K562 (cell line): ENCODE measurements around the gene AKNAD1. TPM values are rescaled to one million over a fixed set of nuclear protein-coding genes. Genes with fewer than 3 reads are reported as not detected.
A peak's percentile ranks its signal among the peaks of the same experiment; 100 is the strongest.

Experiments used
- C11orf30 ChIP-seq: fragments of 450-650 bp; IDR thresholded peaks from 2 replicates; pipeline ENCODE4 v1.6.1; 2016; ENCODE audit warnings: low read depth, mild to moderate bottlenecking
- CBFB ChIP-seq: sonication (generic); formaldehyde crosslinking; IDR thresholded peaks from 2 replicates; pipeline ENCODE4 v1.4.0; 2020; ENCODE audit warnings: mild to moderate bottlenecking, missing genetic modification reagents
- CHCHD3 ChIP-seq: fragments of 250-450 bp; sonication (Bioruptor Pico); IDR thresholded peaks from 2 replicates; pipeline ENCODE4 v2.1.2; 2022; ENCODE audit warnings: mild to moderate bottlenecking
- FOXP1 ChIP-seq: sonication (generic); formaldehyde crosslinking; IDR thresholded peaks from 2 replicates; pipeline ENCODE4 v1.8.0; 2022; ENCODE audit warnings: mild to moderate bottlenecking, missing genetic modification reagents
- MYNN ChIP-seq, 2 experiments: sonication (generic); formaldehyde crosslinking in 1 of 2; IDR thresholded peaks; 2 replicates each; pipeline versions ENCODE4 v1.5.0 to v1.6.1; 2016 to 2020; ENCODE audit warnings: antibody characterized with exemption in 1 of 2, missing genetic modification reagents in 1 of 2
- PHF8 ChIP-seq: fragments of 200-600 bp; sonication (generic); IDR thresholded peaks from 2 replicates; pipeline ENCODE4 v1.6.1; 2012; ENCODE audit warnings: mixed run types, mild to moderate bottlenecking, inconsistent platforms, low read length, moderate library complexity, borderline replicate concordance
- SRSF7 ChIP-seq: fragments of 200-400 bp; formaldehyde crosslinking; optimal IDR thresholded peaks from 2 replicates; pipeline ENCODE3; 2017; ENCODE audit warnings: mild to moderate bottlenecking, low read depth, low read length
- TRIM24 ChIP-seq, 2 experiments: fragments of 450-650 bp; IDR thresholded peaks; 2 replicates each; pipeline ENCODE4 v1.6.1; 2016
- ZC3H8 ChIP-seq: fragments of 450-650 bp; IDR thresholded peaks from 2 replicates; pipeline ENCODE4 v1.6.1; 2017
- polyA plus RNA-seq, 8 experiments: library from polyadenylated mRNA; depleted of rRNA in 4 of 8; stranded (reverse) in 5 of 8; unstranded in 3 of 8; fragments of >200 nt; fragmentation: Nextera tagmentation in 2 of 8; fragmentation: Illumina TruSeq in 1 of 8; extraction: Ambion mirVana in 2 of 8; extraction: Trizol in 1 of 8; gene quantifications; 2 replicates each; pipeline versions ENCODE4 v1.2.1 to v1.2.3, GENCODE V29; 2011 to 2014; ENCODE audit warnings: inconsistent platforms in 1 of 8, missing spikeins in 1 of 8
- total RNA-seq, 7 experiments: library from RNA; depleted of rRNA in 6 of 7; stranded (reverse); fragments of >200 nt in 6 of 7; fragmentation: Illumina TruSeq in 2 of 7; extraction: Trizol in 2 of 7; gene quantifications; 2 replicates each; pipeline versions ENCODE4 v1.2.1 to v1.2.3, GENCODE V29; 2011 to 2021; ENCODE audit warnings: low replicate concordance in 1 of 7
- TF ChIP-seq, protein P1 (sequence below): fragments of 250-450 bp; sonication (Bioruptor Pico); IDR thresholded peaks from 2 replicates; pipeline ENCODE4 v1.4.0; 2020
- TF ChIP-seq, protein P2 (sequence below): sonication (generic); formaldehyde crosslinking; IDR thresholded peaks from 2 replicates; pipeline ENCODE4 v1.8.0; 2022; ENCODE audit warnings: mild to moderate bottlenecking, missing genetic modification reagents
- TF ChIP-seq, protein P3 (sequence below), 2 experiments: fragments of 200-800 bp in 1 of 2; sonication (Bioruptor generic) in 1 of 2; sonication (generic) in 1 of 2; formaldehyde crosslinking in 1 of 2; IDR thresholded peaks in 1 of 2; conservative IDR thresholded peaks in 1 of 2; 2 replicates each; pipeline versions ENCODE4 v1.5.0 to v1.6.1; 2016 to 2020; ENCODE audit warnings: missing compliant biosample characterization in 1 of 2, missing genetic modification characterization in 1 of 2, missing genetic modification reagents in 1 of 2
- TF ChIP-seq, protein P4 (sequence below): fragments of 250-450 bp; sonication (Bioruptor Pico); IDR thresholded peaks from 2 replicates; pipeline ENCODE4 v1.4.0; 2020; ENCODE audit warnings: mild to moderate bottlenecking, moderate library complexity, borderline replicate concordance

The AKNAD1 gene
- total and polyA plus RNA-seq, 9 of the 15 experiments (the other 6 are each of a cell fraction or from before 2014, with no cell fraction given): 0.13 to 0.30 TPM; not detected in 7

DNA sequence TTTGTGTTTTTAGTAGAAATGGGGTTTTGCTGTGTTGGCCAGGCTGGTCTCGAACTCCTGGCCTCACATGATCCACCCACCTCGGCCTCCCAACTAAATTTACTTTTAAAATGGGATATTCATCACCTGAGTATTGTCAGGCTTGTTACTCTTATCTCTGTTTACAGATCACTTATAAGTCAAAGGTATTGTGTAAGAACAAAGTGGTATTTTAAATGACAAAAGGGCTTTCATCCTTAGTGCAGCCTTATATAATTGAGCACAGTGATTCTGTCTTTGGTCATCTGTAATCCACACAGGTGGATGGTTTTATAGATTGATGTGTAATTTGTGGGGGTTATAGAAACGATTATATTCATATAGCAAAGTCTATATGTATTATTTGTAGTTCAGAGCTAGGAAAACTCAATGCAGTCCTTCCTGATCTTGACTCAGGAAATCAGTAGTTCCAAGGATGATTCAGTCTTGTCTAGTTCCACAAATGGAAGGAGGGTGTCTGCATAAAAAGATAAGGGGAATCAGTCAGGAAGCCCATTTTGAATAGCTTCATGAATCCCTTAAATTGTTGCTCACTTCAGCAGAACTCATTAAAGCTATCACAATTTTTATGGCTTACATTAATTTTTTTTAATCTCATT lies 75.8 kb downstream of the AKNAD1 start (continued):
- TF ChIP-seq, protein P1, sequence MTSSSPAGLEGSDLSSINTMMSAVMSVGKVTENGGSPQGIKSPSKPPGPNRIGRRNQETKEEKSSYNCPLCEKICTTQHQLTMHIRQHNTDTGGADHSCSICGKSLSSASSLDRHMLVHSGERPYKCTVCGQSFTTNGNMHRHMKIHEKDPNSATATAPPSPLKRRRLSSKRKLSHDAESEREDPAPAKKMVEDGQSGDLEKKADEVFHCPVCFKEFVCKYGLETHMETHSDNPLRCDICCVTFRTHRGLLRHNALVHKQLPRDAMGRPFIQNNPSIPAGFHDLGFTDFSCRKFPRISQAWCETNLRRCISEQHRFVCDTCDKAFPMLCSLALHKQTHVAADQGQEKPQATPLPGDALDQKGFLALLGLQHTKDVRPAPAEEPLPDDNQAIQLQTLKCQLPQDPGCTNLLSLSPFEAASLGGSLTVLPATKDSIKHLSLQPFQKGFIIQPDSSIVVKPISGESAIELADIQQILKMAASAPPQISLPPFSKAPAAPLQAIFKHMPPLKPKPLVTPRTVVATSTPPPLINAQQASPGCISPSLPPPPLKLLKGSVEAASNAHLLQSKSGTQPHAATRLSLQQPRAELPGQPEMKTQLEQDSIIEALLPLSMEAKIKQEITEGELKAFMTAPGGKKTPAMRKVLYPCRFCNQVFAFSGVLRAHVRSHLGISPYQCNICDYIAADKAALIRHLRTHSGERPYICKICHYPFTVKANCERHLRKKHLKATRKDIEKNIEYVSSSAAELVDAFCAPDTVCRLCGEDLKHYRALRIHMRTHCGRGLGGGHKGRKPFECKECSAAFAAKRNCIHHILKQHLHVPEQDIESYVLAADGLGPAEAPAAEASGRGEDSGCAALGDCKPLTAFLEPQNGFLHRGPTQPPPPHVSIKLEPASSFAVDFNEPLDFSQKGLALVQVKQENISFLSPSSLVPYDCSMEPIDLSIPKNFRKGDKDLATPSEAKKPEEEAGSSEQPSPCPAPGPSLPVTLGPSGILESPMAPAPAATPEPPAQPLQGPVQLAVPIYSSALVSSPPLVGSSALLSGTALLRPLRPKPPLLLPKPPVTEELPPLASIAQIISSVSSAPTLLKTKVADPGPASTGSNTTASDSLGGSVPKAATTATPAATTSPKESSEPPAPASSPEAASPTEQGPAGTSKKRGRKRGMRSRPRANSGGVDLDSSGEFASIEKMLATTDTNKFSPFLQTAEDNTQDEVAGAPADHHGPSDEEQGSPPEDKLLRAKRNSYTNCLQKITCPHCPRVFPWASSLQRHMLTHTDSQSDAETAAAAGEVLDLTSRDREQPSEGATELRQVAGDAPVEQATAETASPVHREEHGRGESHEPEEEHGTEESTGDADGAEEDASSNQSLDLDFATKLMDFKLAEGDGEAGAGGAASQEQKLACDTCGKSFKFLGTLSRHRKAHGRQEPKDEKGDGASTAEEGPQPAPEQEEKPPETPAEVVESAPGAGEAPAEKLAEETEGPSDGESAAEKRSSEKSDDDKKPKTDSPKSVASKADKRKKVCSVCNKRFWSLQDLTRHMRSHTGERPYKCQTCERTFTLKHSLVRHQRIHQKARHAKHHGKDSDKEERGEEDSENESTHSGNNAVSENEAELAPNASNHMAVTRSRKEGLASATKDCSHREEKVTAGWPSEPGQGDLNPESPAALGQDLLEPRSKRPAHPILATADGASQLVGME (CRISPR knock-in tag): no peak
- TF ChIP-seq ZC3H8: no peak
- no peak for TF ChIP-seq MYNN (IDR thresholded peaks at IDR 0.05)
- TF ChIP-seq MYNN (CRISPR knock-in tag; IDR thresholded peaks at IDR 0.05): no peak
- TF ChIP-seq SRSF7: no peak
- TF ChIP-seq CHCHD3 (CRISPR knock-in tag): no peak
- TF ChIP-seq, protein P2, sequence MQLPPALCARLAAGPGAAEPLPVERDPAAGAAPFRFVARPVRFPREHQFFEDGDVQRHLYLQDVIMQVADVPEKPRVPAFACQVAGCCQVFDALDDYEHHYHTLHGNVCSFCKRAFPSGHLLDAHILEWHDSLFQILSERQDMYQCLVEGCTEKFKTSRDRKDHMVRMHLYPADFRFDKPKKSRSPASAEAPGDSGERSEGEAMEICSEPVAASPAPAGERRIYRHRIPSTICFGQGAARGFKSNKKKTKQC: no peak
- TF ChIP-seq FOXP1 (CRISPR knock-in tag): no peak
- no peak for TF ChIP-seq CBFB
- TF ChIP-seq PHF8: no peak
- peak; percentile 20 to 40; a peak in 2 of 4 replicates for TF ChIP-seq TRIM24 (IDR thresholded peaks at IDR 0.05)
- TF ChIP-seq, protein P3, sequence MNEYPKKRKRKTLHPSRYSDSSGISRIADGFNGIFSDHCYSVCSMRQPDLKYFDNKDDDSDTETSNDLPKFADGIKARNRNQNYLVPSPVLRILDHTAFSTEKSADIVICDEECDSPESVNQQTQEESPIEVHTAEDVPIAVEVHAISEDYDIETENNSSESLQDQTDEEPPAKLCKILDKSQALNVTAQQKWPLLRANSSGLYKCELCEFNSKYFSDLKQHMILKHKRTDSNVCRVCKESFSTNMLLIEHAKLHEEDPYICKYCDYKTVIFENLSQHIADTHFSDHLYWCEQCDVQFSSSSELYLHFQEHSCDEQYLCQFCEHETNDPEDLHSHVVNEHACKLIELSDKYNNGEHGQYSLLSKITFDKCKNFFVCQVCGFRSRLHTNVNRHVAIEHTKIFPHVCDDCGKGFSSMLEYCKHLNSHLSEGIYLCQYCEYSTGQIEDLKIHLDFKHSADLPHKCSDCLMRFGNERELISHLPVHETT (CRISPR knock-in tag; conservative IDR thresholded peaks at IDR 0.05 in 1 of 2, IDR thresholded peaks at IDR 0.05 in 1 of 2): no peak
- TF ChIP-seq, protein P4, sequence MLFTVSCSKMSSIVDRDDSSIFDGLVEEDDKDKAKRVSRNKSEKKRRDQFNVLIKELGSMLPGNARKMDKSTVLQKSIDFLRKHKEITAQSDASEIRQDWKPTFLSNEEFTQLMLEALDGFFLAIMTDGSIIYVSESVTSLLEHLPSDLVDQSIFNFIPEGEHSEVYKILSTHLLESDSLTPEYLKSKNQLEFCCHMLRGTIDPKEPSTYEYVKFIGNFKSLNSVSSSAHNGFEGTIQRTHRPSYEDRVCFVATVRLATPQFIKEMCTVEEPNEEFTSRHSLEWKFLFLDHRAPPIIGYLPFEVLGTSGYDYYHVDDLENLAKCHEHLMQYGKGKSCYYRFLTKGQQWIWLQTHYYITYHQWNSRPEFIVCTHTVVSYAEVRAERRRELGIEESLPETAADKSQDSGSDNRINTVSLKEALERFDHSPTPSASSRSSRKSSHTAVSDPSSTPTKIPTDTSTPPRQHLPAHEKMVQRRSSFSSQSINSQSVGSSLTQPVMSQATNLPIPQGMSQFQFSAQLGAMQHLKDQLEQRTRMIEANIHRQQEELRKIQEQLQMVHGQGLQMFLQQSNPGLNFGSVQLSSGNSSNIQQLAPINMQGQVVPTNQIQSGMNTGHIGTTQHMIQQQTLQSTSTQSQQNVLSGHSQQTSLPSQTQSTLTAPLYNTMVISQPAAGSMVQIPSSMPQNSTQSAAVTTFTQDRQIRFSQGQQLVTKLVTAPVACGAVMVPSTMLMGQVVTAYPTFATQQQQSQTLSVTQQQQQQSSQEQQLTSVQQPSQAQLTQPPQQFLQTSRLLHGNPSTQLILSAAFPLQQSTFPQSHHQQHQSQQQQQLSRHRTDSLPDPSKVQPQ (CRISPR knock-in tag): no peak
- peak; percentile 6; the same call in 1 of the 2 replicates for TF ChIP-seq C11orf30
